SK-N-SH treated with all-trans-retinoic acid at 6 μM for 48 hours (cell line): ENCODE measurements around the gene KPNA2.

Experiments
- ATAC-seq: fragments of 200-7000 bp; cut with Tn5 transposase; 3 replicates; pipeline ENCODE4 v1.9.1; 2020; ENCODE audit warnings: mild to moderate bottlenecking, moderate library complexity
- ARNTL ChIP-seq: fragments of 450-650 bp; formaldehyde crosslinking; IDR thresholded peaks from 2 replicates; pipeline ENCODE4 v1.5.0; 2020; ENCODE audit warnings: low read depth, mild to moderate bottlenecking, moderate library complexity, borderline replicate concordance
- BACH2 ChIP-seq: fragments of 250-450 bp; sonication (Bioruptor Pico); IDR thresholded peaks from 2 replicates; pipeline ENCODE4 v1.9.0; 2021; ENCODE audit warnings: mild to moderate bottlenecking, borderline replicate concordance
- CREB5 ChIP-seq: fragments of 250-450 bp; sonication (Bioruptor Pico); IDR thresholded peaks from 2 replicates; pipeline ENCODE4 v1.5.1; 2020; ENCODE audit warnings: low read depth, mild to moderate bottlenecking, moderate library complexity
- ESRRG ChIP-seq: fragments of 250-450 bp; sonication (Bioruptor Pico); IDR thresholded peaks from 2 replicates; pipeline ENCODE4 v1.6.1; 2021; ENCODE audit warnings: mild to moderate bottlenecking
- GLIS3 ChIP-seq: fragments of 250-450 bp; sonication (Bioruptor Pico); IDR thresholded peaks from 2 replicates; pipeline ENCODE4 v1.5.0; 2020; ENCODE audit warnings: mild to moderate bottlenecking, moderate library complexity
- ISL1 ChIP-seq: fragments of 250-450 bp; sonication (Bioruptor Pico); IDR thresholded peaks from 2 replicates; pipeline ENCODE4 v2.1.2; 2022; ENCODE audit warnings: mild to moderate bottlenecking, moderate library complexity
- OSR1 ChIP-seq: fragments of 250-450 bp; sonication (Bioruptor Pico); IDR thresholded peaks from 2 replicates; pipeline ENCODE4 v1.8.0; 2022; ENCODE audit warnings: moderate library complexity, mild to moderate bottlenecking, inconsistent platforms
- SNAI2 ChIP-seq: fragments of 250-450 bp; sonication (Bioruptor Pico); IDR thresholded peaks from 2 replicates; pipeline ENCODE4 v1.5.0; 2020; ENCODE audit warnings: mild to moderate bottlenecking, moderate library complexity
- TCF4 ChIP-seq: fragments of 250-450 bp; sonication (Bioruptor Pico); IDR thresholded peaks from 2 replicates; pipeline ENCODE4 v1.8.0; 2021; ENCODE audit warnings: mild to moderate bottlenecking, moderate library complexity, borderline replicate concordance
- TOX ChIP-seq: fragments of 250-450 bp; sonication (Bioruptor Pico); IDR thresholded peaks from 2 replicates; pipeline ENCODE4 v1.8.0; 2021; ENCODE audit warnings: mild to moderate bottlenecking, moderate library complexity, borderline replicate concordance
- ZC3H10 ChIP-seq: fragments of 250-450 bp; sonication (Bioruptor Pico); IDR thresholded peaks from 2 replicates; pipeline ENCODE4 v1.5.1; 2021; ENCODE audit warnings: mild to moderate bottlenecking, moderate library complexity
- ZFP3 ChIP-seq: fragments of 250-450 bp; sonication (Bioruptor Pico); IDR thresholded peaks from 2 replicates; pipeline ENCODE4 v1.5.0; 2020; ENCODE audit warnings: mild to moderate bottlenecking, moderate library complexity
- ZFP30 ChIP-seq: fragments of 450-650 bp; formaldehyde crosslinking; IDR thresholded peaks from 2 replicates; pipeline ENCODE4 v1.5.0; 2022; ENCODE audit warnings: mild to moderate bottlenecking, moderate library complexity
- ZNF565 ChIP-seq: fragments of 450-650 bp; formaldehyde crosslinking; conservative IDR thresholded peaks from 2 replicates; pipeline ENCODE4 v1.5.0; 2020; ENCODE audit warnings: low read depth, mild to moderate bottlenecking, moderate library complexity
- ZNF70 ChIP-seq: fragments of 450-650 bp; formaldehyde crosslinking; IDR thresholded peaks from 2 replicates; pipeline ENCODE4 v1.5.0; 2020; ENCODE audit warnings: mild to moderate bottlenecking, moderate library complexity
- ZNF8 ChIP-seq: fragments of 450-650 bp; formaldehyde crosslinking; IDR thresholded peaks from 2 replicates; pipeline ENCODE4 v1.5.0; 2020; ENCODE audit warnings: mild to moderate bottlenecking, moderate library complexity
- TF ChIP-seq, protein P1 (sequence below): fragments of 250-450 bp; sonication (Bioruptor Pico); IDR thresholded peaks from 2 replicates; pipeline ENCODE4 v1.8.0; 2020; ENCODE audit warnings: mild to moderate bottlenecking, moderate library complexity, borderline replicate concordance
- TF ChIP-seq, protein P2 (sequence below): fragments of 250-450 bp; sonication (Bioruptor Pico); IDR thresholded peaks from 2 replicates; pipeline ENCODE4 v1.5.0; 2020; ENCODE audit warnings: mild to moderate bottlenecking, moderate library complexity
- TF ChIP-seq, protein P3 (sequence below): fragments of 250-450 bp; sonication (Bioruptor Pico); IDR thresholded peaks from 2 replicates; pipeline ENCODE4 v1.5.1; 2021; ENCODE audit warnings: mild to moderate bottlenecking, moderate library complexity
- TF ChIP-seq, protein P4 (sequence below): fragments of 250-450 bp; sonication (Bioruptor Pico); IDR thresholded peaks from 2 replicates; pipeline ENCODE4 v1.8.0; 2021; ENCODE audit warnings: low read depth, mild to moderate bottlenecking, moderate library complexity, borderline replicate concordance

KPNA2 gene

GRCh38 chr17:67999291-67999911, 36.1 kb upstream of the KPNA2 start:
- no peak for ATAC-seq
- TF ChIP-seq OSR1 (CRISPR knock-in tag), result no peak
- no peak for TF ChIP-seq ISL1 (CRISPR knock-in tag)
- no peak for TF ChIP-seq TCF4 (CRISPR knock-in tag)
- TF ChIP-seq ZFP3 (CRISPR knock-in tag), result no peak
- no peak for TF ChIP-seq ZNF565 (CRISPR knock-in tag)
- no peak for TF ChIP-seq ZNF70 (CRISPR knock-in tag)
- TF ChIP-seq, protein P1, sequence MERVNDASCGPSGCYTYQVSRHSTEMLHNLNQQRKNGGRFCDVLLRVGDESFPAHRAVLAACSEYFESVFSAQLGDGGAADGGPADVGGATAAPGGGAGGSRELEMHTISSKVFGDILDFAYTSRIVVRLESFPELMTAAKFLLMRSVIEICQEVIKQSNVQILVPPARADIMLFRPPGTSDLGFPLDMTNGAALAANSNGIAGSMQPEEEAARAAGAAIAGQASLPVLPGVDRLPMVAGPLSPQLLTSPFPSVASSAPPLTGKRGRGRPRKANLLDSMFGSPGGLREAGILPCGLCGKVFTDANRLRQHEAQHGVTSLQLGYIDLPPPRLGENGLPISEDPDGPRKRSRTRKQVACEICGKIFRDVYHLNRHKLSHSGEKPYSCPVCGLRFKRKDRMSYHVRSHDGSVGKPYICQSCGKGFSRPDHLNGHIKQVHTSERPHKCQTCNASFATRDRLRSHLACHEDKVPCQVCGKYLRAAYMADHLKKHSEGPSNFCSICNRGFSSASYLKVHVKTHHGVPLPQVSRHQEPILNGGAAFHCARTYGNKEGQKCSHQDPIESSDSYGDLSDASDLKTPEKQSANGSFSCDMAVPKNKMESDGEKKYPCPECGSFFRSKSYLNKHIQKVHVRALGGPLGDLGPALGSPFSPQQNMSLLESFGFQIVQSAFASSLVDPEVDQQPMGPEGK (CRISPR knock-in tag), result no peak
- TF ChIP-seq GLIS3 (CRISPR knock-in tag), result no peak
- TF ChIP-seq, protein P2, sequence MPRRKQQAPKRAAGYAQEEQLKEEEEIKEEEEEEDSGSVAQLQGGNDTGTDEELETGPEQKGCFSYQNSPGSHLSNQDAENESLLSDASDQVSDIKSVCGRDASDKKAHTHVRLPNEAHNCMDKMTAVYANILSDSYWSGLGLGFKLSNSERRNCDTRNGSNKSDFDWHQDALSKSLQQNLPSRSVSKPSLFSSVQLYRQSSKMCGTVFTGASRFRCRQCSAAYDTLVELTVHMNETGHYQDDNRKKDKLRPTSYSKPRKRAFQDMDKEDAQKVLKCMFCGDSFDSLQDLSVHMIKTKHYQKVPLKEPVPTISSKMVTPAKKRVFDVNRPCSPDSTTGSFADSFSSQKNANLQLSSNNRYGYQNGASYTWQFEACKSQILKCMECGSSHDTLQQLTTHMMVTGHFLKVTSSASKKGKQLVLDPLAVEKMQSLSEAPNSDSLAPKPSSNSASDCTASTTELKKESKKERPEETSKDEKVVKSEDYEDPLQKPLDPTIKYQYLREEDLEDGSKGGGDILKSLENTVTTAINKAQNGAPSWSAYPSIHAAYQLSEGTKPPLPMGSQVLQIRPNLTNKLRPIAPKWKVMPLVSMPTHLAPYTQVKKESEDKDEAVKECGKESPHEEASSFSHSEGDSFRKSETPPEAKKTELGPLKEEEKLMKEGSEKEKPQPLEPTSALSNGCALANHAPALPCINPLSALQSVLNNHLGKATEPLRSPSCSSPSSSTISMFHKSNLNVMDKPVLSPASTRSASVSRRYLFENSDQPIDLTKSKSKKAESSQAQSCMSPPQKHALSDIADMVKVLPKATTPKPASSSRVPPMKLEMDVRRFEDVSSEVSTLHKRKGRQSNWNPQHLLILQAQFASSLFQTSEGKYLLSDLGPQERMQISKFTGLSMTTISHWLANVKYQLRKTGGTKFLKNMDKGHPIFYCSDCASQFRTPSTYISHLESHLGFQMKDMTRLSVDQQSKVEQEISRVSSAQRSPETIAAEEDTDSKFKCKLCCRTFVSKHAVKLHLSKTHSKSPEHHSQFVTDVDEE (CRISPR knock-in tag), result no peak
- TF ChIP-seq, protein P3, sequence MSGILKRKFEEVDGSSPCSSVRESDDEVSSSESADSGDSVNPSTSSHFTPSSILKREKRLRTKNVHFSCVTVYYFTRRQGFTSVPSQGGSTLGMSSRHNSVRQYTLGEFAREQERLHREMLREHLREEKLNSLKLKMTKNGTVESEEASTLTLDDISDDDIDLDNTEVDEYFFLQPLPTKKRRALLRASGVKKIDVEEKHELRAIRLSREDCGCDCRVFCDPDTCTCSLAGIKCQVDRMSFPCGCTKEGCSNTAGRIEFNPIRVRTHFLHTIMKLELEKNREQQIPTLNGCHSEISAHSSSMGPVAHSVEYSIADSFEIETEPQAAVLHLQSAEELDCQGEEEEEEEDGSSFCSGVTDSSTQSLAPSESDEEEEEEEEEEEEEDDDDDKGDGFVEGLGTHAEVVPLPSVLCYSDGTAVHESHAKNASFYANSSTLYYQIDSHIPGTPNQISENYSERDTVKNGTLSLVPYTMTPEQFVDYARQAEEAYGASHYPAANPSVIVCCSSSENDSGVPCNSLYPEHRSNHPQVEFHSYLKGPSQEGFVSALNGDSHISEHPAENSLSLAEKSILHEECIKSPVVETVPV, result no peak
- TF ChIP-seq, protein P4, sequence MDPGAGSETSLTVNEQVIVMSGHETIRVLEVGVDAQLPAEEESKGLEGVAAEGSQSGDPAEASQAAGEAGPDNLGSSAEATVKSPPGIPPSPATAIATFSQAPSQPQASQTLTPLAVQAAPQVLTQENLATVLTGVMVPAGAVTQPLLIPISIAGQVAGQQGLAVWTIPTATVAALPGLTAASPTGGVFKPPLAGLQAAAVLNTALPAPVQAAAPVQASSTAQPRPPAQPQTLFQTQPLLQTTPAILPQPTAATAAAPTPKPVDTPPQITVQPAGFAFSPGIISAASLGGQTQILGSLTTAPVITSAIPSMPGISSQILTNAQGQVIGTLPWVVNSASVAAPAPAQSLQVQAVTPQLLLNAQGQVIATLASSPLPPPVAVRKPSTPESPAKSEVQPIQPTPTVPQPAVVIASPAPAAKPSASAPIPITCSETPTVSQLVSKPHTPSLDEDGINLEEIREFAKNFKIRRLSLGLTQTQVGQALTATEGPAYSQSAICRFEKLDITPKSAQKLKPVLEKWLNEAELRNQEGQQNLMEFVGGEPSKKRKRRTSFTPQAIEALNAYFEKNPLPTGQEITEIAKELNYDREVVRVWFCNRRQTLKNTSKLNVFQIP, result no peak
- TF ChIP-seq ZFP30 (CRISPR knock-in tag), result no peak
- TF ChIP-seq TOX (CRISPR knock-in tag), result no peak
- no peak for TF ChIP-seq BACH2 (CRISPR knock-in tag)
- no peak for TF ChIP-seq SNAI2
- TF ChIP-seq ZC3H10 (CRISPR knock-in tag), result no peak
- TF ChIP-seq ESRRG (CRISPR knock-in tag), result no peak
- TF ChIP-seq ZNF8 (CRISPR knock-in tag), result no peak
- no peak for TF ChIP-seq CREB5
- no peak for TF ChIP-seq ARNTL (CRISPR knock-in tag)

DNA sequence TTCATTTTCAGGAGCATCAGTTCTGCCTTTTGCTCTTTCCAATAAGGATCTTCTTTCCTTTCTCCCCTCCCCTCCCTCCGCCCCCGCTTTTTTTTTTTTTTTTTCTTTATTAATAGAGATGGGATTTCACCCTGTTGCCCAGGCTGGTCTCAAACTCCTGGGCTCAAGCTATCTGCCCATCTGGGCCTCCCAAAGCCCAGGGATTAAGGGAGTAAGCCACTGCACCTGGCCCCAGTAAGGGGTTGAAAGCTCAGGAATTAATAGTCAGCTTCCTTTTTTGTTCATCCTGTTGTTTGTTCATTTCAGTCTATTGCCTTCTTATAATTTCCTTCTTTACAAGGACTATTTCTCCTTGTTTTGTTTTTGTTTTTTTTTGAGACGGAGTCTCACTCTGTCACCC, 31.3 kb upstream of the KPNA2 start:
- no peak for ATAC-seq
- TF ChIP-seq, protein P2 (CRISPR knock-in tag), result no peak
- TF ChIP-seq TCF4 (CRISPR knock-in tag) (no peak), ISL1 (CRISPR knock-in tag) (no peak), TOX (CRISPR knock-in tag) (no peak), ZFP30 (CRISPR knock-in tag) (no peak), ZC3H10 (CRISPR knock-in tag) (no peak)
